GM12878 (cell line): ENCODE results near the gene BACE2.

Source experiments
- CTCF ChIP-seq, 3 experiments: IDR thresholded peaks in 2 of 3; conservative IDR thresholded peaks in 1 of 3; 2 replicates each; pipeline ENCODE4 v1.5.1; 2011; ENCODE audit warnings: low read depth in 3 of 3, low read length in 3 of 3, mild to moderate bottlenecking in 3 of 3, control low read depth in 2 of 3, moderate library complexity in 2 of 3, inconsistent platforms in 1 of 3, mixed read lengths in 1 of 3; ENCODE audit not compliant: control insufficient read depth in 2 of 3, insufficient read depth in 1 of 3; ENCODE audit errors: extremely low read depth in 1 of 3
- ELK1 ChIP-seq: IDR thresholded peaks from 2 replicates; pipeline ENCODE4 v1.6.1; 2012; ENCODE audit warnings: low read depth, low read length, improper control_type of control experiment
- NKRF ChIP-seq: fragments of 450-650 bp; conservative IDR thresholded peaks from 2 replicates; pipeline ENCODE4 v1.6.1; 2017; ENCODE audit warnings: mild to moderate bottlenecking, moderate library complexity
- RAD21 ChIP-seq: IDR thresholded peaks from 2 replicates; pipeline ENCODE4 v1.6.1; 2011; ENCODE audit warnings: mild to moderate bottlenecking, low read depth, low read length, moderate library complexity; ENCODE audit not compliant: insufficient read depth

- TF ChIP-seq CTCF (IDR thresholded peaks at IDR 0.05 in 2 of 3, conservative IDR thresholded peaks at IDR 0.05 in 1 of 3; ENCODE audit: control insufficient read depth in 2 of 3, extremely low read depth in 1 of 3, insufficient read depth in 1 of 3, low read depth in 3 of 3, low read length in 3 of 3): no peak
- no peak for TF ChIP-seq ELK1
- TF ChIP-seq NKRF: no peak
- no peak for TF ChIP-seq RAD21
Observed at GRCh38 chr21:41227357-41228005, 59.5 kb downstream of the BACE2 start.
